Calu3 (cell line): ENCODE data around the gene DUS4L. TPM values are rescaled to one million over a fixed set of nuclear protein-coding genes. Genes with fewer than 3 reads are reported as not detected.

Source experiments
- BruUV-seq: library from RNA; stranded (reverse); fragments of 400-500 nt; replicated peaks from 2 replicates; lab custom pipeline; 2021; lab: Mats Ljungman, UMichigan
- CTCF ChIA-PET: fragments of 300-600 bp; sonication (Branson Sonifier 250); formaldehyde crosslinking; loops from one replicate; lab custom pipeline; 2022; ENCODE audit warnings: antibody characterized with exemption; lab: Charles Lee
- DNase-seq: peaks from one replicate; pipeline ENCODE4 v3.0.0; 2022
- H3K27ac Mint-ChIP-seq: one replicate; pipeline ENCODE4 v1.8.0; 2022; ENCODE audit warnings: mixed read lengths; ENCODE audit not compliant: unreplicated experiment
- H3K27me3 Mint-ChIP-seq: one replicate; pipeline ENCODE4 v1.8.0; 2022; ENCODE audit warnings: mixed read lengths; ENCODE audit not compliant: unreplicated experiment
- H3K36me3 Mint-ChIP-seq: one replicate; pipeline ENCODE4 v1.8.0; 2022; ENCODE audit warnings: mild to moderate bottlenecking, moderate library complexity, mixed read lengths; ENCODE audit not compliant: insufficient read depth, unreplicated experiment
- H3K4me1 Mint-ChIP-seq: one replicate; pipeline ENCODE4 v1.8.0; 2022; ENCODE audit warnings: mild to moderate bottlenecking, low read depth, mixed read lengths; ENCODE audit not compliant: unreplicated experiment
- H3K4me3 Mint-ChIP-seq: one replicate; pipeline ENCODE4 v1.8.0; 2022; ENCODE audit warnings: mild to moderate bottlenecking, low read depth, moderate library complexity, mixed read lengths; ENCODE audit not compliant: unreplicated experiment
- H3K9me3 Mint-ChIP-seq: one replicate; pipeline ENCODE4 v1.8.0; 2022; ENCODE audit warnings: low read depth, mixed read lengths; ENCODE audit not compliant: unreplicated experiment
- CTCF ChIP-seq: fragments of 200-600 bp; IDR thresholded peaks from one replicate; pipeline ENCODE4 v1.8.0; 2022; ENCODE audit warnings: antibody characterized with exemption; ENCODE audit not compliant: unreplicated experiment
- intact Hi-C: fragments of 100-400 bp; cut with micrococcal nuclease; formaldehyde crosslinking; loops from one replicate; pipeline ENCODE4 v1.10.0; 2022; ENCODE audit not compliant: unreplicated experiment
- total RNA-seq: library from RNA; stranded (reverse); gene quantifications from 2 replicates; pipeline ENCODE4 v1.2.3, GENCODE V29; 2022

DUS4L gene
- total RNA-seq, 1 experiment from 2014 or later = 9.3 TPM

DNA sequence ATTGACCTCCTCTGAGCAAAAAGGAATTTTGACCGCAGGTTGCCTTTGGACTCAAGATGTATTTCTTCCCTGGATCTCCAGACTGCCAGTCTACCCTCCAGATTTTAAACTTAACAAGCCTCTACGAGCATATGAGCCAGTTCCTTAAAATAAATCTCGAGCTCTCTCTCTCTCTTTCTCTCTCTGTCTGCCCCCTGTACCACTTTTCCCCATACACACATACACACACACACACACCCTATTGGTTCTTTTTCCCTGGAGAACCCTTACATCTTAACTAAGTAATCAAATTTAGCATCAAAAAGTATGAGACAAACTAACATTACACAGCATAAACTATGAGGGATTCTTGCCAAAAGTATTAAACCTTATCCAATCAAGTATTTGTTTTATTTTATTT, 27.6 kb downstream of the DUS4L start:
- H3K36me3 Mint-ChIP-seq = peaks cover 4% of the 10 kb centered on the region
- CTCF ChIA-PET = no interaction called here
- no peaks in the 10 kb centered on the region for H3K4me1 Mint-ChIP-seq
- H3K27me3 Mint-ChIP-seq = no peaks in the 10 kb centered on the region
- no peak for TF ChIP-seq CTCF
- no peak overlapping the region for H3K4me3 Mint-ChIP-seq
- intact Hi-C loops = no loop called here
- BruUV-seq = no TSS peak
- H3K27ac Mint-ChIP-seq = no peak overlapping the region
- H3K9me3 Mint-ChIP-seq = no peaks in the 10 kb centered on the region
- DNase-seq = no peak

DNA sequence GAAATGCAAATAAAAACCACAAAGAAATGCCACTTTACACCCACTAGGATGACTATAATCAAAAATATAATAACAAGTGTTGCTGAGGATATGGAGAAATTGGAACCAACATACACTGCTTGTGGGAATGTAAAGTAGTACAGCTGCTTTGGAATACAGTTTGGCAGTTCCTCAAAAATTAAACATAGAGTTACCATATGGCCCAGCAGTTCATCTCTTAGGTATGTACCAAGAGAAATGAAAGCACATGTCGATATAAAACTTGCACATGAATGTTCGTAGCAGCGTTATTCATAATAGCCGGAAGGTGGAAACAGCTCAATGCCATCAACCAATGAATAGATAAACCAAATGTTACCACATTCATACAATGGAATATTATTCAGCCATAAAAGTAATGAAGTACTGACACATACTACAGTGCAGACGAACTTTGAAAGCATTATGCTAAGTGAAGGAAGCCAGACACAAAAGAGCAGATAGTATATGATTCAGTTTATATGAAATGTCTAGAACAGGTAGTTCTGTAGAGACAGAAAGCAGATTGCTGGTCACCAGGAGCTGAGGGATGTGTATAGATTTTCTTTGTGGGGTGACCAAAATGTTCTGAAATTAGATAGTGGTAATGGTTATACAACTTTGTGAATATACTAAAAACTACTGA, 28.7 kb downstream of the DUS4L start:
- no TSS peak for BruUV-seq
- H3K4me1 Mint-ChIP-seq = no peaks in the 10 kb centered on the region
- H3K27ac Mint-ChIP-seq = no peak overlapping the region
- H3K27me3 Mint-ChIP-seq = no peaks in the 10 kb centered on the region
- CTCF ChIA-PET = no interaction called here
- no peak for TF ChIP-seq CTCF
- intact Hi-C loops = no loop called here
- H3K36me3 Mint-ChIP-seq = peaks cover 12% of the 10 kb centered on the region
- DNase-seq = no peak
- no peak overlapping the region for H3K4me3 Mint-ChIP-seq
- no peaks in the 10 kb centered on the region for H3K9me3 Mint-ChIP-seq

- no TSS peak for BruUV-seq
- Mint-ChIP-seq H3K27me3 (no peaks in the 10 kb centered on the region), H3K4me1 (no peaks in the 10 kb centered on the region), H3K9me3 (no peaks in the 10 kb centered on the region), H3K27ac (no peak overlapping the region), H3K4me3 (no peak overlapping the region), H3K36me3 (peaks cover 12% of the 10 kb centered on the region)
- CTCF ChIA-PET = no interaction called here
- intact Hi-C loops = no loop called here
- no peak for TF ChIP-seq CTCF
- DNase-seq = no peak
These were observed 29.2 kb downstream of the DUS4L start for GRCh38 chr7:107593025-107593410.

GRCh38 chr7:107594961-107595737, 31.4 kb downstream of the DUS4L start:
- BruUV-seq = no TSS peak
- H3K4me1 Mint-ChIP-seq = no peaks in the 10 kb centered on the region

More at GRCh38 chr7:107594961-107595737, 31.4 kb downstream of the DUS4L start:
- CTCF ChIA-PET = no interaction called here
- Mint-ChIP-seq H3K27me3 (no peaks in the 10 kb centered on the region), H3K27ac (no peak overlapping the region), H3K9me3 (no peaks in the 10 kb centered on the region), H3K4me3 (no peak overlapping the region), H3K36me3 (peaks cover 12% of the 10 kb centered on the region)
- DNase-seq = no peak
- intact Hi-C loops = no loop called here
- no peak for TF ChIP-seq CTCF
